ENCODE data around the gene ZNRF3.
"Not testable (repeated sequence)": the region's sequence is repeated elsewhere in the genome, so short reads cannot be mapped to it uniquely, and the experiment has no call there.

ZNRF3 gene

DNA sequence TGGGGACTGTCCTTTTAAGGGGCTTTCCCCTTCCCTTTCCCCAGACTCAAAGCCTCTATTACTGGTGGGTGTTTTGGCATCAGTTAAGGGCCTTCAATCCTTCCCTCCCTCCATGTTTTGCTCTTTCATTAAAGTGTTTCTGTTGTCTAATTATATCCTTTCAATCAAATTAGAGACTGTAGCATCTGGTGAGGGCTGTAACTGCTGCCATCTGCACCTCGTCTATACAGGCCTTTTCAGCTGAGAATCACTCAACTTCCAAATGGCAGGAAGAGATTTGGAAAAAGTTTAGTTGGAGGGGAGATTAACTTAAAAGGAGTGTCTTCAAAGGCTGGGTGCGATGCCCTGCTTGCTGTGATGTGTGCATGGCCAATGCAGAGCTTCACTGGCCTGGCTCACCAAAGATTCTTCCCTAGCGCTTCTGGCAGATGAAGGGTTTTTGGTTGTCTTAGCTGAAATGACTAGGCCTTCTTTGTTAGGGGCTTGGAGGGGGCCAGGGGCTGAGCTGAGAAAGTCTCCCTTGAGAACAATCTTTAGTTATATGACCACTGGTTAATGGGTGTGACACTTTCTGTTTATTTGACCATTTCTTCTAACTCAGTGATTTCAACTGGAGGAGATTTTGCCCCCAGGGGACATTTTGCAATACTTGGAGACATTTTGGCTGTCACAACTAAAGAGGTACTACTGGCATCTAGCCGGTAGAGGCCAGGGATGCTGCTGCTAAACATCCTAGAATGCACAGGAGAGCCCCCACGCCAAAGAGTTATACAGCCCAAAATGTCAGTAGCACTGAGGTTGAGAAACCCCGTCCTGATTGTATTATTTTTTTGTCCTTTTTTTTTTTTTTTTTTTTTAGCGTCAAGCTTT lies 197.0 kb downstream of the ZNRF3 start:
- peaks cover 0 to 50% (median 13%) of the 10 kb centered on the region in 5 donors for H3K4me1 ChIP-seq (ENCODE audit: control insufficient read depth in 5 of 5, insufficient read depth in 5 of 5, low read length in 5 of 5)

DNA sequence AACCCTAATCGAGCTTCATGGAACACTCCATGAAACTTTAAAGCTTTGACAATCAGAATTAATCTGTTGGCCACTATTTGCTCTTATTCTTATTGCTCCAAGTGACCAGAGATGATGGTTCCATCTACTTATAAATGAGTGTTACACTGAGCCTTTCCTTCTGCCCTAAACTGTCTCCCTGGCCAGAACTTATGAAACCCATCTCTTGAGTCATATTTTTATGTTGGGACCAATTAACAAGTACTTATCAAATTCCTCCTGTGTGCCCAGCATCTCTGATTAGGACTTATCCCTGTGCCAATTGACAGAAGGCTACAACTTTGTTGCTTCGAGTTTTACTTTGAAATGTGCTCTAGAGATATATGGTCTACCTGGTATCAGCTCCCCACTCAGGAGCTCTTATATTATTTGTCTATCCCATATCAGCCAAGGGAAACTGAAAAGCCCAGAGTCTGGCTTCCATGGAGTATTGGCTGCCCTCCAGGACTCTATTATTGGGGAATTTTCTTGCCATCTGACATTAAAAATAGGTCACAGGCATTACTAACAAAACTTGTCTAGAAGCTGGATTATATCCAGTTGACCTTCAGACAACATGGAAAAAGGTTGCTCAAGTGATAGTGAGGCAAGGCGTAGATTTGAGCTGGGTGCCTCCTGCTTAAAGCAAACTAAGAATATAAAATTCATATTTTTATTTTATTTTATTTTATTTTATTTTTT lies 198.3 kb downstream of the ZNRF3 start:
- no peaks in the 10 kb centered on the region for H3K36me3 ChIP-seq (ENCODE audit: control insufficient read depth in 5 of 5, insufficient read depth in 5 of 5, low read length in 5 of 5)

More for the DNA sequence above, 197.0 kb downstream of the ZNRF3 start:
- no peaks in the 10 kb centered on the region for H3K36me3 ChIP-seq (ENCODE audit: control insufficient read depth in 5 of 5, insufficient read depth in 5 of 5, low read length in 5 of 5)
- H3K27ac ChIP-seq (ENCODE audit: low read depth, low read length): peak overlapping the region; percentile 43
- no peaks in the 10 kb centered on the region for H3K27me3 ChIP-seq (ENCODE audit: control insufficient read depth in 5 of 5, insufficient read depth in 4 of 5, low read length in 5 of 5)
- H3K9ac ChIP-seq (ENCODE audit: low read length in 5 of 5): no peak overlapping the region
- H3K4me3 ChIP-seq (ENCODE audit: low read depth in 1 of 5, low read length in 5 of 5): no peak overlapping the region
- H3K9me3 ChIP-seq (ENCODE audit: control insufficient read depth in 5 of 5, low read length in 5 of 5): no peaks in the 10 kb centered on the region

GRCh38 chr22:29082826-29083545 lies 199.6 kb downstream of the ZNRF3 start:
- no peak overlapping the region for H3K4me3 ChIP-seq (ENCODE audit: low read depth in 1 of 5, low read length in 5 of 5)
- peak overlapping the region; percentile 59 for H3K27ac ChIP-seq (ENCODE audit: low read depth, low read length)
- H3K4me1 ChIP-seq (ENCODE audit: control insufficient read depth in 5 of 5, insufficient read depth in 5 of 5, low read length in 5 of 5): peaks cover 0 to 50% (median 13%) of the 10 kb centered on the region in 5 donors

More for the DNA sequence above, 198.3 kb downstream of the ZNRF3 start:
- Histone ChIP-seq H3K9ac (ENCODE audit: low read length in 5 of 5) (peak overlapping the region in 1 of 5 donors; percentile 69), H3K4me3 (ENCODE audit: low read depth in 1 of 5, low read length in 5 of 5) (no peak overlapping the region), H3K27ac (ENCODE audit: low read depth, low read length) (peak overlapping the region; percentile 43), H3K27me3 (ENCODE audit: control insufficient read depth in 5 of 5, insufficient read depth in 4 of 5, low read length in 5 of 5) (no peaks in the 10 kb centered on the region), H3K9me3 (ENCODE audit: control insufficient read depth in 5 of 5, low read length in 5 of 5) (no peaks in the 10 kb centered on the region), H3K4me1 (ENCODE audit: control insufficient read depth in 5 of 5, insufficient read depth in 5 of 5, low read length in 5 of 5) (peaks cover 0 to 50% (median 13%) of the 10 kb centered on the region in 5 donors)

GRCh38 chr22:29083576-29083932 lies 200.2 kb downstream of the ZNRF3 start:
- not testable (repeated sequence) for H3K27me3 ChIP-seq (ENCODE audit: control insufficient read depth in 5 of 5, insufficient read depth in 4 of 5, low read length in 5 of 5); H3K36me3 ChIP-seq (ENCODE audit: control insufficient read depth in 5 of 5, insufficient read depth in 5 of 5, low read length in 5 of 5); H3K4me3 ChIP-seq (ENCODE audit: low read depth in 1 of 5, low read length in 5 of 5); H3K9ac ChIP-seq (ENCODE audit: low read length in 5 of 5); H3K27ac ChIP-seq (ENCODE audit: low read depth, low read length); H3K9me3 ChIP-seq (ENCODE audit: control insufficient read depth in 5 of 5, low read length in 5 of 5)
- H3K4me1 ChIP-seq (ENCODE audit: control insufficient read depth in 5 of 5, insufficient read depth in 5 of 5, low read length in 5 of 5): peaks cover 0 to 50% (median 13%) of the 10 kb centered on the region in 5 donors

More at GRCh38 chr22:29082826-29083545, 199.6 kb downstream of the ZNRF3 start:
- peak overlapping the region in 1 of 5 donors; percentile 69 for H3K9ac ChIP-seq (ENCODE audit: low read length in 5 of 5)
- H3K27me3 ChIP-seq (ENCODE audit: control insufficient read depth in 5 of 5, insufficient read depth in 4 of 5, low read length in 5 of 5): no peaks in the 10 kb centered on the region
- H3K36me3 ChIP-seq (ENCODE audit: control insufficient read depth in 5 of 5, insufficient read depth in 5 of 5, low read length in 5 of 5): no peaks in the 10 kb centered on the region
- no peaks in the 10 kb centered on the region for H3K9me3 ChIP-seq (ENCODE audit: control insufficient read depth in 5 of 5, low read length in 5 of 5)

DNA sequence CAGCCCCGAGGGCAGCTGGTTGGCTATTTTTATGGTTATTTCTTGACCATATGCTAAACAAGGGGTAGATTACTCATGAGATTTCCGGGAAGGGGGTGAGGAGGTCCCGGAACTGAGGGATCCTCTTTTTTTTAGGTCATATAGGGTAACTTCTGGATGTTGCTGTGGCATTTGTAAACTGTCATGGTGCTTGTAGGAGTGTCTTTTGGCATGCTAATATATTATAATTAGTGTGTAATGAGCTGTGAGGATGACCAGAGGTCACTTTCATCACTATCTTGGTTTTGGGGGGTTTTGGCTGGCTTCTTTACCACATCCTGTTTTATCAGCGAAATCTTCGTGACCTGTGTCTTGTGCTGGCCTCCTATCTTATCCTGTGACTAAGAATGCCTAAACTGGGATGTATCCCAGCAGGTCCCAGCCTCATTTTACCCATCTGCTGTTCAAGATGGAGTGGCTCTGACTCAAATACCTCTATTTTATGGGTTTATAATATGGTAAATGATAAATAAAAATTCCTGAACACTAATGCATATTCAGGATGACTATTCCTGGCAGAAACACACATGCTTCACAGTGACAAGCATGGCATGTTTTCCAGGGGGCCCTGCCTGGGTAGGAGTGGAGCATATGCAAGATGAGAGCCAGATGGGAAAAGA lies 200.7 kb downstream of the ZNRF3 start:
- H3K27ac ChIP-seq (ENCODE audit: low read depth, low read length): no peak overlapping the region
- no peak overlapping the region for H3K9ac ChIP-seq (ENCODE audit: low read length in 5 of 5)
- H3K4me3 ChIP-seq (ENCODE audit: low read depth in 1 of 5, low read length in 5 of 5): no peak overlapping the region
- no peaks in the 10 kb centered on the region for H3K27me3 ChIP-seq (ENCODE audit: control insufficient read depth in 5 of 5, insufficient read depth in 4 of 5, low read length in 5 of 5)
- H3K36me3 ChIP-seq (ENCODE audit: control insufficient read depth in 5 of 5, insufficient read depth in 5 of 5, low read length in 5 of 5): no peaks in the 10 kb centered on the region
- H3K9me3 ChIP-seq (ENCODE audit: control insufficient read depth in 5 of 5, low read length in 5 of 5): no peaks in the 10 kb centered on the region
- H3K4me1 ChIP-seq (ENCODE audit: control insufficient read depth in 5 of 5, insufficient read depth in 5 of 5, low read length in 5 of 5): peaks cover 0 to 49% (median 13%) of the 10 kb centered on the region in 5 donors

DNA sequence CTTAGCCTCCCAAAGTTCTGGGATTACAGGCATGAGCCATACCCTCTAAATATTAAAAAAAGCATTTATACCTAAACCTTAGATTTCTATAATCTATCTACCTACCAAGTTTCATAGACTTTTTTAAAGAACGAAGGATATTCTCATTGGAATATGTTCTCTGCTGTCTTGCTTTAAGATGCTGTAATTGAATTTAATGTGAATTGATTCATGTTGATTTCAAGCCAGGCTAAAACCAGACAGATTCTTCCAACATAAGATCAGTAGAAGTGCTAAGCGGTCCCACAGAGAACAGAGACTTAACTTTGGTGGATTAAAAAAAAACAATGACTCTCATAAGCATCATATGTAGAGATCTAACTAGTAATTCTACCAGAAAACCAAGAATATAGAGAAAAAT lies 203.6 kb downstream of the ZNRF3 start:
- Histone ChIP-seq H3K4me1 (ENCODE audit: control insufficient read depth in 5 of 5, insufficient read depth in 5 of 5, low read length in 5 of 5) (peaks cover 0 to 22% (median 0%) of the 10 kb centered on the region in 5 donors), H3K36me3 (ENCODE audit: control insufficient read depth in 5 of 5, insufficient read depth in 5 of 5, low read length in 5 of 5) (no peaks in the 10 kb centered on the region), H3K4me3 (ENCODE audit: low read depth in 1 of 5, low read length in 5 of 5) (no peak overlapping the region), H3K27ac (ENCODE audit: low read depth, low read length) (no peak overlapping the region), H3K27me3 (ENCODE audit: control insufficient read depth in 5 of 5, insufficient read depth in 4 of 5, low read length in 5 of 5) (no peaks in the 10 kb centered on the region), H3K9me3 (ENCODE audit: control insufficient read depth in 5 of 5, low read length in 5 of 5) (no peaks in the 10 kb centered on the region), H3K9ac (ENCODE audit: low read length in 5 of 5) (no peak overlapping the region)

GRCh38 chr22:29088809-29089208 lies 205.4 kb downstream of the ZNRF3 start:
- Histone ChIP-seq H3K4me3 (ENCODE audit: low read depth in 1 of 5, low read length in 5 of 5) (no peak overlapping the region), H3K36me3 (ENCODE audit: control insufficient read depth in 5 of 5, insufficient read depth in 5 of 5, low read length in 5 of 5) (no peaks in the 10 kb centered on the region), H3K4me1 (ENCODE audit: control insufficient read depth in 5 of 5, insufficient read depth in 5 of 5, low read length in 5 of 5) (peaks cover 0 to 15% (median 7%) of the 10 kb centered on the region in 5 donors), H3K9me3 (ENCODE audit: control insufficient read depth in 5 of 5, low read length in 5 of 5) (no peaks in the 10 kb centered on the region), H3K27ac (ENCODE audit: low read depth, low read length) (no peak overlapping the region), H3K27me3 (ENCODE audit: control insufficient read depth in 5 of 5, insufficient read depth in 4 of 5, low read length in 5 of 5) (no peaks in the 10 kb centered on the region), H3K9ac (ENCODE audit: low read length in 5 of 5) (no peak overlapping the region)

DNA sequence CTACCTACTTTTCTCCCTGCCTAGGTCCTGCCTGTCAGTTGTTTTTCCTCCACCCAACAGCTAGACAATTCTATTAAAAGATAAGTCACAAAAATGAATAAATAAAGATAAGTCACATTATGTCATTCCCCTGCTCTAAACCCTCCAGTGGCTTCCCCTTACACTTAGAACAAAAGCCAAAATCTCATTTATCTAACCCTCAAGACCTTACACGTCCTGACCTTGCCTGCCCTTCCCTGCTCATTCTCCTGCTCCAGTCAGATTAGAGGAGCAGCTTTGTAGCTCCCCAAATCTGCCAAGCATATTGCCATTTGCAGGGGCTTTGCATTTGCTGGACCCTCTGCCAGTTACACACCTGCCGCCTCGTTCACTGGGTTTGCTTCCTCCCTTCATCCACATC lies 206.1 kb downstream of the ZNRF3 start:
- H3K9me3 ChIP-seq (ENCODE audit: control insufficient read depth in 5 of 5, low read length in 5 of 5): no peaks in the 10 kb centered on the region
- H3K4me1 ChIP-seq (ENCODE audit: control insufficient read depth in 5 of 5, insufficient read depth in 5 of 5, low read length in 5 of 5): peaks cover 0 to 12% (median 8%) of the 10 kb centered on the region in 5 donors
- H3K9ac ChIP-seq (ENCODE audit: low read length in 5 of 5): no peak overlapping the region
- H3K4me3 ChIP-seq (ENCODE audit: low read depth in 1 of 5, low read length in 5 of 5): no peak overlapping the region
- no peaks in the 10 kb centered on the region for H3K27me3 ChIP-seq (ENCODE audit: control insufficient read depth in 5 of 5, insufficient read depth in 4 of 5, low read length in 5 of 5)
- no peak overlapping the region for H3K27ac ChIP-seq (ENCODE audit: low read depth, low read length)
- H3K36me3 ChIP-seq (ENCODE audit: control insufficient read depth in 5 of 5, insufficient read depth in 5 of 5, low read length in 5 of 5): no peaks in the 10 kb centered on the region

DNA sequence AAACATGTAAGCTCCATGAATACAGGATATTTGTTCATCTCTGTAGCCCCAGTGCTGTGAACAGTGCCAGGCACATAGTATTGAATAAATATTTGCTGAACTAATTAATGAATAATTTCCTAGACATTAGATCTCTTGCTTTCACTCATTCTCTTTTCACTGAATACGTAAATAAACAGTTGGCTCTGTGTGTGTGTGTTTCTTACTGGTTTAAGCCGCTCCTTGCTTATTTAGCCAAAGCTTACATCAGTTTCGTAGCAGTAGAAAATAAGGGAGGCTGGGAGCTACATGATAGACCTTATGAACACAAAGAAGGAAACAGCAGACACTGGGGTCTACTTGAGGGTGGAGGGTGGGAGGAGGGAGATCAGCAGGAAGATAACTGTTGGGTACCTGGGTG lies 206.7 kb downstream of the ZNRF3 start:
- no peak overlapping the region for H3K9ac ChIP-seq (ENCODE audit: low read length in 5 of 5)
- peaks cover 0 to 12% (median 8%) of the 10 kb centered on the region in 5 donors for H3K4me1 ChIP-seq (ENCODE audit: control insufficient read depth in 5 of 5, insufficient read depth in 5 of 5, low read length in 5 of 5)
- no peak overlapping the region for H3K27ac ChIP-seq (ENCODE audit: low read depth, low read length)
- H3K36me3 ChIP-seq (ENCODE audit: control insufficient read depth in 5 of 5, insufficient read depth in 5 of 5, low read length in 5 of 5): peaks cover 0 to 3% (median 2%) of the 10 kb centered on the region in 5 donors
- H3K27me3 ChIP-seq (ENCODE audit: control insufficient read depth in 5 of 5, insufficient read depth in 4 of 5, low read length in 5 of 5): no peaks in the 10 kb centered on the region
- H3K4me3 ChIP-seq (ENCODE audit: low read depth in 1 of 5, low read length in 5 of 5): no peak overlapping the region
- no peaks in the 10 kb centered on the region for H3K9me3 ChIP-seq (ENCODE audit: control insufficient read depth in 5 of 5, low read length in 5 of 5)
